ENCODE measurements around the gene NAXD. TPM values are rescaled to one million over a fixed set of nuclear protein-coding genes. Genes with fewer than 3 reads are reported as not detected.

NAXD gene
- total and polyA plus RNA-seq, 2 experiments from 2014 or later = 16.9 to 18.5 TPM

DNA sequence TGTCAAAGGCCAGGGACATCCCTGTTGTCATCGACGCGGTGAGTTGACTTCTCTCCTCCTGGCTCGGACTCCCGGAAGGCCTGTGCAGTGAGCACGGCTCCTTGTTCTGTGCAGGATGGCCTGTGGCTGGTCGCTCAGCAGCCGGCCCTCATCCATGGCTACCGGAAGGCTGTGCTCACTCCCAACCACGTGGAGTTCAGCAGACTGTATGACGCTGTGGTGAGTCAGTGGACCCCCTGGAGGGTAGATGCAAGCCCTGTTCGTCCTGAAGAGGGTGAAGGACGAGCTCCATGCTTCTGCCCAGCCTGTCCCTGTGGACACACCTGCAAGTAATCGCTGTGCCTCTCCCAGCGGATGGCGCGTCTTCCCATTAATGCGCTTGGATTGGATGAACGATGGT, 19.2 kb downstream of the NAXD start (continued):
- TF ChIP-seq, protein P1, sequence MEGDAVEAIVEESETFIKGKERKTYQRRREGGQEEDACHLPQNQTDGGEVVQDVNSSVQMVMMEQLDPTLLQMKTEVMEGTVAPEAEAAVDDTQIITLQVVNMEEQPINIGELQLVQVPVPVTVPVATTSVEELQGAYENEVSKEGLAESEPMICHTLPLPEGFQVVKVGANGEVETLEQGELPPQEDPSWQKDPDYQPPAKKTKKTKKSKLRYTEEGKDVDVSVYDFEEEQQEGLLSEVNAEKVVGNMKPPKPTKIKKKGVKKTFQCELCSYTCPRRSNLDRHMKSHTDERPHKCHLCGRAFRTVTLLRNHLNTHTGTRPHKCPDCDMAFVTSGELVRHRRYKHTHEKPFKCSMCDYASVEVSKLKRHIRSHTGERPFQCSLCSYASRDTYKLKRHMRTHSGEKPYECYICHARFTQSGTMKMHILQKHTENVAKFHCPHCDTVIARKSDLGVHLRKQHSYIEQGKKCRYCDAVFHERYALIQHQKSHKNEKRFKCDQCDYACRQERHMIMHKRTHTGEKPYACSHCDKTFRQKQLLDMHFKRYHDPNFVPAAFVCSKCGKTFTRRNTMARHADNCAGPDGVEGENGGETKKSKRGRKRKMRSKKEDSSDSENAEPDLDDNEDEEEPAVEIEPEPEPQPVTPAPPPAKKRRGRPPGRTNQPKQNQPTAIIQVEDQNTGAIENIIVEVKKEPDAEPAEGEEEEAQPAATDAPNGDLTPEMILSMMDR (conservative IDR thresholded peaks at IDR 0.05; ENCODE audit: low read depth in 2 of 2) = no peak
- TF ChIP-seq EZH2 (IDR thresholded peaks at IDR 0.05; ENCODE audit: low read depth, unreplicated experiment) = no peak

DNA sequence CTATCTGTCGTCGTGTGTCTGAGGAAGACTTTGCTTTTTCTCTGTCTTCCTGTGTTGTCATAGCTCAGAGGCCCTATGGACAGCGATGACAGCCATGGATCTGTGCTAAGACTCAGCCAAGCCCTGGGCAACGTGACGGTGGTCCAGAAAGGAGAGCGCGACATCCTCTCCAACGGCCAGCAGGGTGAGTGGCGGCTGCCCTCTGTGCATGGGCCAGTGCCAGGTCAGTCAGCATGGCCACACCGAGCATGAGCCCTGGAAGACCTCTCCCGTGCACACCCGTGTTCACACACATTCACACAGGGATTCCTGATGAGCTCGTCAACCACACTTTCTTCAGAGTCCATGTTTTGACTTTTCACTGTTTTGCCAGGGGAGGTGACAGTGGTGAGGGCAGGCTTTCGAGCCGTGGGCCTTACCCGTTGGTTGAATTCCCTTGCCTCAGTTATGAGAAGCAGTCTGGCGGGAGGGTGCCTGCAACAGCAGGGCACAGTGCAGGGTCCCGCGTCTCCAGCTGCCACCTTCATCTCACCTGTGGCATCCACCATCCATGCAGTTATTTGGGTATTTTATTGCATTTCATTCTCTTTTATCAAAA, 20.2 kb downstream of the NAXD start:
- Histone ChIP-seq H3K4me2 (no peak overlapping the region), H3K27me3 (ENCODE audit: insufficient read depth) (no peaks in the 10 kb centered on the region), H3K79me2 (replicated peaks; ENCODE audit: insufficient read depth) (peaks cover 28% of the 10 kb centered on the region), H3K36me3 (ENCODE audit: insufficient read depth) (peaks cover 14% of the 10 kb centered on the region; the same call in 1 of the 2 replicates), H3K9me2 (ENCODE audit: insufficient read depth) (no peaks in the 10 kb centered on the region), H3F3A (replicated peaks; ENCODE audit: low read depth) (no peaks in the 10 kb centered on the region; the same call in 1 of the 2 replicates), H3K27ac (ENCODE audit: low read depth) (no peak overlapping the region), H3K4me3 (no peak overlapping the region), H3K4me1 (ENCODE audit: insufficient read depth) (no peaks in the 10 kb centered on the region), H2AFZ (no peak overlapping the region), H4K20me1 (replicated peaks; ENCODE audit: insufficient read depth) (0 out of 2 replicates have a peak, but pooled peaks cover 6% of the 10 kb centered on the region)
- Mint-ChIP-seq H3K4me1 (no peaks in the 10 kb centered on the region; the same call in 2 of the 3 replicates), H3K36me3 (ENCODE audit: low read depth) (peaks cover 82% of the 10 kb centered on the region), H3K27ac (no peak overlapping the region), H3K4me3 (no peak overlapping the region), H3K27me3 (ENCODE audit: insufficient read depth, low read depth, poor library complexity) (no peaks in the 10 kb centered on the region), H3K9me3 (peaks cover 4% of the 10 kb centered on the region; the same call in 2 of the 3 replicates)
- ATAC-seq = no peak
- no peak for DNase-seq (ENCODE audit: low spot score)
- TF ChIP-seq JUNB (IDR thresholded peaks at IDR 0.05; ENCODE audit: unreplicated experiment) = no peak
- no peak for TF ChIP-seq EZH2 (IDR thresholded peaks at IDR 0.05; ENCODE audit: low read depth, unreplicated experiment)
- no peak for TF ChIP-seq ZNF331 (CRISPR knock-in tag; IDR thresholded peaks at IDR 0.05; ENCODE audit: low read depth)
- TF ChIP-seq CREB1 (CRISPR knock-in tag; IDR thresholded peaks at IDR 0.05; ENCODE audit: low read depth) = no peak
- TF ChIP-seq NANOG (IDR thresholded peaks at IDR 0.05; ENCODE audit: borderline replicate concordance) = no peak
- TF ChIP-seq, protein P2, sequence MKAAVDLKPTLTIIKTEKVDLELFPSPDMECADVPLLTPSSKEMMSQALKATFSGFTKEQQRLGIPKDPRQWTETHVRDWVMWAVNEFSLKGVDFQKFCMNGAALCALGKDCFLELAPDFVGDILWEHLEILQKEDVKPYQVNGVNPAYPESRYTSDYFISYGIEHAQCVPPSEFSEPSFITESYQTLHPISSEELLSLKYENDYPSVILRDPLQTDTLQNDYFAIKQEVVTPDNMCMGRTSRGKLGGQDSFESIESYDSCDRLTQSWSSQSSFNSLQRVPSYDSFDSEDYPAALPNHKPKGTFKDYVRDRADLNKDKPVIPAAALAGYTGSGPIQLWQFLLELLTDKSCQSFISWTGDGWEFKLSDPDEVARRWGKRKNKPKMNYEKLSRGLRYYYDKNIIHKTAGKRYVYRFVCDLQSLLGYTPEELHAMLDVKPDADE (IDR thresholded peaks at IDR 0.05) = no peak
- no peak for TF ChIP-seq ZNF114 (CRISPR knock-in tag; IDR thresholded peaks at IDR 0.05)
- TF ChIP-seq, protein P3, sequence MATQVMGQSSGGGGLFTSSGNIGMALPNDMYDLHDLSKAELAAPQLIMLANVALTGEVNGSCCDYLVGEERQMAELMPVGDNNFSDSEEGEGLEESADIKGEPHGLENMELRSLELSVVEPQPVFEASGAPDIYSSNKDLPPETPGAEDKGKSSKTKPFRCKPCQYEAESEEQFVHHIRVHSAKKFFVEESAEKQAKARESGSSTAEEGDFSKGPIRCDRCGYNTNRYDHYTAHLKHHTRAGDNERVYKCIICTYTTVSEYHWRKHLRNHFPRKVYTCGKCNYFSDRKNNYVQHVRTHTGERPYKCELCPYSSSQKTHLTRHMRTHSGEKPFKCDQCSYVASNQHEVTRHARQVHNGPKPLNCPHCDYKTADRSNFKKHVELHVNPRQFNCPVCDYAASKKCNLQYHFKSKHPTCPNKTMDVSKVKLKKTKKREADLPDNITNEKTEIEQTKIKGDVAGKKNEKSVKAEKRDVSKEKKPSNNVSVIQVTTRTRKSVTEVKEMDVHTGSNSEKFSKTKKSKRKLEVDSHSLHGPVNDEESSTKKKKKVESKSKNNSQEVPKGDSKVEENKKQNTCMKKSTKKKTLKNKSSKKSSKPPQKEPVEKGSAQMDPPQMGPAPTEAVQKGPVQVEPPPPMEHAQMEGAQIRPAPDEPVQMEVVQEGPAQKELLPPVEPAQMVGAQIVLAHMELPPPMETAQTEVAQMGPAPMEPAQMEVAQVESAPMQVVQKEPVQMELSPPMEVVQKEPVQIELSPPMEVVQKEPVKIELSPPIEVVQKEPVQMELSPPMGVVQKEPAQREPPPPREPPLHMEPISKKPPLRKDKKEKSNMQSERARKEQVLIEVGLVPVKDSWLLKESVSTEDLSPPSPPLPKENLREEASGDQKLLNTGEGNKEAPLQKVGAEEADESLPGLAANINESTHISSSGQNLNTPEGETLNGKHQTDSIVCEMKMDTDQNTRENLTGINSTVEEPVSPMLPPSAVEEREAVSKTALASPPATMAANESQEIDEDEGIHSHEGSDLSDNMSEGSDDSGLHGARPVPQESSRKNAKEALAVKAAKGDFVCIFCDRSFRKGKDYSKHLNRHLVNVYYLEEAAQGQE (IDR thresholded peaks at IDR 0.05; ENCODE audit: unreplicated experiment) = no peak
- no peak for TF ChIP-seq POLR2AphosphoS5 (IDR thresholded peaks at IDR 0.05; ENCODE audit: low read depth)
- no peak for TF ChIP-seq EZH2phosphoT487 (IDR thresholded peaks at IDR 0.05; ENCODE audit: unreplicated experiment)
- TF ChIP-seq STAT1 (IDR thresholded peaks at IDR 0.05; ENCODE audit: unreplicated experiment) = no peak
- TF ChIP-seq, protein P4, sequence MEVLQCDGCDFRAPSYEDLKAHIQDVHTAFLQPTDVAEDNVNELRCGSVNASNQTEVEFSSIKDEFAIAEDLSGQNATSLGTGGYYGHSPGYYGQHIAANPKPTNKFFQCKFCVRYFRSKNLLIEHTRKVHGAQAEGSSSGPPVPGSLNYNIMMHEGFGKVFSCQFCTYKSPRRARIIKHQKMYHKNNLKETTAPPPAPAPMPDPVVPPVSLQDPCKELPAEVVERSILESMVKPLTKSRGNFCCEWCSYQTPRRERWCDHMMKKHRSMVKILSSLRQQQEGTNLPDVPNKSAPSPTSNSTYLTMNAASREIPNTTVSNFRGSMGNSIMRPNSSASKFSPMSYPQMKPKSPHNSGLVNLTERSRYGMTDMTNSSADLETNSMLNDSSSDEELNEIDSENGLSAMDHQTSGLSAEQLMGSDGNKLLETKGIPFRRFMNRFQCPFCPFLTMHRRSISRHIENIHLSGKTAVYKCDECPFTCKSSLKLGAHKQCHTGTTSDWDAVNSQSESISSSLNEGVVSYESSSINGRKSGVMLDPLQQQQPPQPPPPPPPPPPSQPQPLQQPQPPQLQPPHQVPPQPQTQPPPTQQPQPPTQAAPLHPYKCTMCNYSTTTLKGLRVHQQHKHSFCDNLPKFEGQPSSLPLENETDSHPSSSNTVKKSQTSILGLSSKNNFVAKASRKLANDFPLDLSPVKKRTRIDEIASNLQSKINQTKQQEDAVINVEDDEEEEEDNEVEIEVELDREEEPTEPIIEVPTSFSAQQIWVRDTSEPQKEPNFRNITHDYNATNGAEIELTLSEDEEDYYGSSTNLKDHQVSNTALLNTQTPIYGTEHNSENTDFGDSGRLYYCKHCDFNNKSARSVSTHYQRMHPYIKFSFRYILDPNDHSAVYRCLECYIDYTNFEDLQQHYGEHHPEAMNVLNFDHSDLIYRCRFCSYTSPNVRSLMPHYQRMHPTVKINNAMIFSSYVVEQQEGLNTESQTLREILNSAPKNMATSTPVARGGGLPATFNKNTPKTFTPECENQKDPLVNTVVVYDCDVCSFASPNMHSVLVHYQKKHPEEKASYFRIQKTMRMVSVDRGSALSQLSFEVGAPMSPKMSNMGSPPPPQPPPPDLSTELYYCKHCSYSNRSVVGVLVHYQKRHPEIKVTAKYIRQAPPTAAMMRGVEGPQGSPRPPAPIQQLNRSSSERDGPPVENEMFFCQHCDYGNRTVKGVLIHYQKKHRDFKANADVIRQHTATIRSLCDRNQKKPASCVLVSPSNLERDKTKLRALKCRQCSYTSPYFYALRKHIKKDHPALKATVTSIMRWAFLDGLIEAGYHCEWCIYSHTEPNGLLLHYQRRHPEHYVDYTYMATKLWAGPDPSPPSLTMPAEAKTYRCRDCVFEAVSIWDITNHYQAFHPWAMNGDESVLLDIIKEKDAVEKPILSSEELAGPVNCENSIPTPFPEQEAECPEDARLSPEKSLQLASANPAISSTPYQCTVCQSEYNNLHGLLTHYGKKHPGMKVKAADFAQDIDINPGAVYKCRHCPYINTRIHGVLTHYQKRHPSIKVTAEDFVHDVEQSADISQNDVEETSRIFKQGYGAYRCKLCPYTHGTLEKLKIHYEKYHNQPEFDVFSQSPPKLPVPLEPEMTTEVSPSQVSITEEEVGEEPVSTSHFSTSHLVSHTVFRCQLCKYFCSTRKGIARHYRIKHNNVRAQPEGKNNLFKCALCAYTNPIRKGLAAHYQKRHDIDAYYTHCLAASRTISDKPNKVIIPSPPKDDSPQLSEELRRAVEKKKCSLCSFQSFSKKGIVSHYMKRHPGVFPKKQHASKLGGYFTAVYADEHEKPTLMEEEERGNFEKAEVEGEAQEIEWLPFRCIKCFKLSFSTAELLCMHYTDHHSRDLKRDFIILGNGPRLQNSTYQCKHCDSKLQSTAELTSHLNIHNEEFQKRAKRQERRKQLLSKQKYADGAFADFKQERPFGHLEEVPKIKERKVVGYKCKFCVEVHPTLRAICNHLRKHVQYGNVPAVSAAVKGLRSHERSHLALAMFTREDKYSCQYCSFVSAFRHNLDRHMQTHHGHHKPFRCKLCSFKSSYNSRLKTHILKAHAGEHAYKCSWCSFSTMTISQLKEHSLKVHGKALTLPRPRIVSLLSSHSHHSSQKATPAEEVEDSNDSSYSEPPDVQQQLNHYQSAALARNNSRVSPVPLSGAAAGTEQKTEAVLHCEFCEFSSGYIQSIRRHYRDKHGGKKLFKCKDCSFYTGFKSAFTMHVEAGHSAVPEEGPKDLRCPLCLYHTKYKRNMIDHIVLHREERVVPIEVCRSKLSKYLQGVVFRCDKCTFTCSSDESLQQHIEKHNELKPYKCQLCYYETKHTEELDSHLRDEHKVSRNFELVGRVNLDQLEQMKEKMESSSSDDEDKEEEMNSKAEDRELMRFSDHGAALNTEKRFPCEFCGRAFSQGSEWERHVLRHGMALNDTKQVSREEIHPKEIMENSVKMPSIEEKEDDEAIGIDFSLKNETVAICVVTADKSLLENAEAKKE (CRISPR knock-in tag; IDR thresholded peaks at IDR 0.05) = no peak

Data from GM23338 (cell line).